ENCODE data around the gene MTCL3.

Gene MTCL3

GRCh38 chr6:127447780-127448179 is 71.4 kb downstream of the MTCL3 start:
- H3K4me3 ChIP-seq, result no peak overlapping the region
- no peak overlapping the region for H3K27ac ChIP-seq
- DNase-seq, result no peak
- no peak for TF ChIP-seq CTCF (IDR thresholded peaks at IDR 0.05)
- H3K9me3 ChIP-seq, result no peaks in the 10 kb centered on the region
- H3K4me1 ChIP-seq, result no peaks in the 10 kb centered on the region
- peaks cover 0 to 17% (median 3%) of the 10 kb centered on the region in 3 donors for H3K36me3 ChIP-seq
- H3K27me3 ChIP-seq, result no peaks in the 10 kb centered on the region
- intact Hi-C loops (cut with DNase I; ENCODE audit: low total_unique reads), result no loop called here

- Histone ChIP-seq H3K27ac (no peak overlapping the region), H3K4me1 (no peaks in the 10 kb centered on the region), H3K4me3 (no peak overlapping the region), H3K27me3 (no peaks in the 10 kb centered on the region), H3K36me3 (peaks cover 0 to 17% (median 3%) of the 10 kb centered on the region in 3 donors), H3K9me3 (no peaks in the 10 kb centered on the region)
- DNase-seq, result no peak
- intact Hi-C loops (cut with DNase I; ENCODE audit: low total_unique reads), result no loop called here
- no peak for TF ChIP-seq CTCF (IDR thresholded peaks at IDR 0.05)
Observed at GRCh38 chr6:127446356-127446755, 72.8 kb downstream of the MTCL3 start.

- H3K27ac ChIP-seq, result no peak overlapping the region
- no peak for TF ChIP-seq CTCF (IDR thresholded peaks at IDR 0.05)
- no peaks in the 10 kb centered on the region for H3K27me3 ChIP-seq
- no peaks in the 10 kb centered on the region for H3K9me3 ChIP-seq
- H3K4me1 ChIP-seq, result no peaks in the 10 kb centered on the region
- no peak for DNase-seq
- intact Hi-C loops (cut with DNase I; ENCODE audit: low total_unique reads), result no loop called here
- no peak overlapping the region for H3K4me3 ChIP-seq
- H3K36me3 ChIP-seq, result peaks cover 0 to 7% (median 3%) of the 10 kb centered on the region in 3 donors
Observed at GRCh38 chr6:127441881-127442280, 77.3 kb downstream of the MTCL3 start.

- H3K9me3 ChIP-seq, result no peaks in the 10 kb centered on the region
- H3K36me3 ChIP-seq, result peaks cover 0 to 3% (median 0%) of the 10 kb centered on the region in 3 donors
- TF ChIP-seq CTCF (IDR thresholded peaks at IDR 0.05), result no peak
- DNase-seq, result no peak
- no peak overlapping the region for H3K4me3 ChIP-seq
- no peaks in the 10 kb centered on the region for H3K27me3 ChIP-seq
- no peak overlapping the region for H3K27ac ChIP-seq
- intact Hi-C loops (cut with DNase I; ENCODE audit: low total_unique reads), result no loop called here
- no peaks in the 10 kb centered on the region for H3K4me1 ChIP-seq
Observed at GRCh38 chr6:127439718-127440117, 79.4 kb downstream of the MTCL3 start.

GRCh38 chr6:127436578-127437110 is 82.5 kb downstream of the MTCL3 start:
- Histone ChIP-seq H3K4me1 (no peaks in the 10 kb centered on the region), H3K36me3 (no peaks in the 10 kb centered on the region), H3K27ac (no peak overlapping the region), H3K4me3 (no peak overlapping the region), H3K27me3 (no peaks in the 10 kb centered on the region), H3K9me3 (no peaks in the 10 kb centered on the region)
- no peak for DNase-seq
- intact Hi-C loops (cut with DNase I; ENCODE audit: low total_unique reads), result no loop called here
- no peak for TF ChIP-seq CTCF (IDR thresholded peaks at IDR 0.05)
